Measurements from ENCODE around the gene P3H2. TPM values are rescaled to one million over a fixed set of nuclear protein-coding genes. Genes with fewer than 3 reads are reported as not detected.

Gene P3H2
- total RNA-seq, 4 donors from 2014 or later, result 0.24 to 4.0 (median 0.90) TPM

DNA sequence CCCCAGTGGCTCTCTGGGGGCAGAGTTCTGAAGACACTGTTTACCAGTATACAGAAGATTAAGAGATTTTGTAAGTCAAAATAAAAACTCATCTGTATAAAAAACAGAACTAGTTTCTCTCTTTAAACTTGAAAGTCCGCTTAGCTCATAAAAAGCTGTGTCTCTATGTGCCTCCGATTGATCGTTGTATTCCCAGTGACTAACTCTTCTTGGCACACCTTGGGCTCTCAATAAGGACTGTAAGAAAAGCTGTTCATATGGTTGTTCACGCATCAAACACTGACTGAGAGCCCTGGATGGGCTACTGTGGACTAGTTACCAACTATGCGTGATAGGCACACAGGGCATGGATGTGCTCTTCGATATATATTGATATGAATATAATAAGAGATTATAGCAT is 107.9 kb downstream of the P3H2 start:
- H3K36me3 ChIP-seq, result no peaks in the 10 kb centered on the region
- DNase-seq (no peak), ATAC-seq (no peak)
- in situ Hi-C loops (cut with MboI; ENCODE audit: low sequenced_read_pairs in 4 of 4), result no loop called here
- intact Hi-C loops (cut with DNase I; ENCODE audit: low total_unique reads), result no loop called here
- no peak overlapping the region for H3K4me3 ChIP-seq
- no peaks in the 10 kb centered on the region for H3K9me3 ChIP-seq
- H3K27me3 ChIP-seq, result no peaks in the 10 kb centered on the region
- no peak overlapping the region for H3K27ac ChIP-seq
- no peaks in the 10 kb centered on the region for H3K4me1 ChIP-seq
- no peak for TF ChIP-seq POLR2A (IDR thresholded peaks at IDR 0.05)
- TF ChIP-seq, protein P1, sequence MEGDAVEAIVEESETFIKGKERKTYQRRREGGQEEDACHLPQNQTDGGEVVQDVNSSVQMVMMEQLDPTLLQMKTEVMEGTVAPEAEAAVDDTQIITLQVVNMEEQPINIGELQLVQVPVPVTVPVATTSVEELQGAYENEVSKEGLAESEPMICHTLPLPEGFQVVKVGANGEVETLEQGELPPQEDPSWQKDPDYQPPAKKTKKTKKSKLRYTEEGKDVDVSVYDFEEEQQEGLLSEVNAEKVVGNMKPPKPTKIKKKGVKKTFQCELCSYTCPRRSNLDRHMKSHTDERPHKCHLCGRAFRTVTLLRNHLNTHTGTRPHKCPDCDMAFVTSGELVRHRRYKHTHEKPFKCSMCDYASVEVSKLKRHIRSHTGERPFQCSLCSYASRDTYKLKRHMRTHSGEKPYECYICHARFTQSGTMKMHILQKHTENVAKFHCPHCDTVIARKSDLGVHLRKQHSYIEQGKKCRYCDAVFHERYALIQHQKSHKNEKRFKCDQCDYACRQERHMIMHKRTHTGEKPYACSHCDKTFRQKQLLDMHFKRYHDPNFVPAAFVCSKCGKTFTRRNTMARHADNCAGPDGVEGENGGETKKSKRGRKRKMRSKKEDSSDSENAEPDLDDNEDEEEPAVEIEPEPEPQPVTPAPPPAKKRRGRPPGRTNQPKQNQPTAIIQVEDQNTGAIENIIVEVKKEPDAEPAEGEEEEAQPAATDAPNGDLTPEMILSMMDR (IDR thresholded peaks at IDR 0.05 in 4 of 5, conservative IDR thresholded peaks at IDR 0.05 in 1 of 5), result no peak

- no peaks in the 10 kb centered on the region for H3K4me1 ChIP-seq
- H3K27me3 ChIP-seq, result no peaks in the 10 kb centered on the region
- no peaks in the 10 kb centered on the region for H3K9me3 ChIP-seq
- in situ Hi-C loops (cut with MboI; ENCODE audit: low sequenced_read_pairs in 4 of 4), result no loop called here
- no peak overlapping the region for H3K4me3 ChIP-seq
- H3K27ac ChIP-seq, result no peak overlapping the region
- TF ChIP-seq POLR2A (IDR thresholded peaks at IDR 0.05), result no peak
- TF ChIP-seq, protein P1 (IDR thresholded peaks at IDR 0.05 in 4 of 5, conservative IDR thresholded peaks at IDR 0.05 in 1 of 5), result no peak
- ATAC-seq (no peak), DNase-seq (no peak)
- intact Hi-C loops (cut with DNase I; ENCODE audit: low total_unique reads), result no loop called here
- no peaks in the 10 kb centered on the region for H3K36me3 ChIP-seq
These were observed 108.3 kb downstream of the P3H2 start for GRCh38 chr3:190012314-190012782.

DNA sequence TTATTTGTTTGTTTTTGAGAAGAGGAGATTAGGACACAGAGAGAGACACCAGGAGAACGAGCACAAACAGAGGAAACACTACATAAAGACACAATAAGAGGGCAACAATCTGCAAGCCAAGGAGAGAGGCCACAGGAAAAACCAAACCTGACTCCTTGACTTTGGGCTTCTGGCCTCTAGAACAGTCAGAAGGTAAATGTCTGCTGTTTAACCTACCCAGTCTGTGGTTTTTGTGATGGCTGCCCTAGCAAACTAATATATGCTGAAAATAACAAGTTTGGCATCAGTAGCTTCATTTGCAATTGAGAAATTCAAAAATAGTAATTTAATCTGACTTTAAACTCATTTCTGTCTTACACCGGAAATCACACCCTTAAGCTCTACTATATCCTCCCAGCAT is 110.2 kb downstream of the P3H2 start:
- ATAC-seq (no peak), DNase-seq (no peak)
- in situ Hi-C loops (cut with MboI; ENCODE audit: low sequenced_read_pairs in 4 of 4) (no loop called here), intact Hi-C loops (cut with DNase I; ENCODE audit: low total_unique reads) (no loop called here)
- H3K4me1 ChIP-seq, result no peaks in the 10 kb centered on the region
- H3K27ac ChIP-seq, result no peak overlapping the region
- no peak overlapping the region for H3K4me3 ChIP-seq
- no peak for TF ChIP-seq POLR2A (IDR thresholded peaks at IDR 0.05)
- TF ChIP-seq, protein P1 (IDR thresholded peaks at IDR 0.05 in 4 of 5, conservative IDR thresholded peaks at IDR 0.05 in 1 of 5), result no peak
- no peaks in the 10 kb centered on the region for H3K36me3 ChIP-seq
- no peaks in the 10 kb centered on the region for H3K9me3 ChIP-seq
- no peaks in the 10 kb centered on the region for H3K27me3 ChIP-seq

DNA sequence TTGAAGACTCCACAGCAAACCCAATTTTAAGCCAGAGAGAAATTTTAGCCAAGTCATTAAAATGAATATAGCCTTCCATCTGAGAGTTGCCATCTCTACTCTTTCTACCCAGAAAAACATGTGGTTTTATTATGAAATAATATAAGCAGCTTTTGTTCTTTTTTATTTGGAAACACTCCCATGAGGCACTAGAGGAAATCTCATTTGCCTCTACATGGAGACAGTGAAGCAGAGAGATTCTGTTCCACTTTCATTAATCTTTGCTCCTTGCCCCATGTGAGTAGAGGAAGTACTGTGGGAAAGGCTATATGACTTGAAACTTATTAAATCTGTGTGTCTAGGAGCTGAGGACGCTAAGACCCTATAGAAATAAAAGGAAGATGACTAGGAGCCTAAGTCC is 111.1 kb downstream of the P3H2 start:
- Histone ChIP-seq H3K4me3 (no peak overlapping the region), H3K4me1 (no peaks in the 10 kb centered on the region), H3K9me3 (no peaks in the 10 kb centered on the region), H3K27me3 (no peaks in the 10 kb centered on the region), H3K36me3 (no peaks in the 10 kb centered on the region), H3K27ac (no peak overlapping the region)
- TF ChIP-seq POLR2A (IDR thresholded peaks at IDR 0.05), result no peak
- TF ChIP-seq, protein P1 (IDR thresholded peaks at IDR 0.05 in 4 of 5, conservative IDR thresholded peaks at IDR 0.05 in 1 of 5), result no peak
- ATAC-seq, result no peak
- no peak for DNase-seq
- in situ Hi-C loops (cut with MboI; ENCODE audit: low sequenced_read_pairs in 4 of 4), result no loop called here
- intact Hi-C loops (cut with DNase I; ENCODE audit: low total_unique reads), result no loop called here

DNA sequence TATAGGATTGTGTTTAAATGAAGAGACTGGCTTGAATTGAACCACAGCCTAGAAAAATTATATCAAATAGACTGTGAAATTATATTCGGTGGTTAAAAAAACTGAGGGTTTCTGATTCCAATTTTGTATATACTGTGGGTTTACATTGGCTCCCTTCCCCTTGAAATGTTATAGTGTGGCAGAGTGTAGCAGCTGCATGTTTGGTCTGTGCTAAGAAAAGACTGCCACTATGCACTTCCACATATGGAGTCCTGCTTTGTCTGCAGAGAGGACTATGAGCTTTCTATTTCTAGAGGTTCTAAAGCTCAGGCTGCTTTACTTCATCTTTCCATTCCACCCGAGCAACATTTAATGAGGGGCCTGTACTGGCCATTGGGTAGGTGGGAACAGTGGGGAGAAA is 112.3 kb downstream of the P3H2 start:
- no peak overlapping the region for H3K4me3 ChIP-seq
- H3K27ac ChIP-seq, result no peak overlapping the region
- DNase-seq (no peak), ATAC-seq (no peak)
- no peaks in the 10 kb centered on the region for H3K27me3 ChIP-seq
- peaks cover 0 to 4% of the 10 kb centered on the region in 2 donors for H3K4me1 ChIP-seq
- in situ Hi-C loops (cut with MboI; ENCODE audit: low sequenced_read_pairs in 4 of 4) (no loop called here), intact Hi-C loops (cut with DNase I; ENCODE audit: low total_unique reads) (no loop called here)
- H3K36me3 ChIP-seq, result no peaks in the 10 kb centered on the region
- H3K9me3 ChIP-seq, result no peaks in the 10 kb centered on the region
- no peak for TF ChIP-seq POLR2A (IDR thresholded peaks at IDR 0.05)
- TF ChIP-seq, protein P1 (IDR thresholded peaks at IDR 0.05 in 4 of 5, conservative IDR thresholded peaks at IDR 0.05 in 1 of 5), result no peak

Data from gastrocnemius medialis (tissue), 4 donors.